Mucosa of descending colon (tissue), 3 donors: ENCODE data around the gene TRPM3. TPM values are rescaled to one million over a fixed set of nuclear protein-coding genes. Genes with fewer than 3 reads are reported as not detected.

ENCODE experiments used
- ATAC-seq: fragments of 200-7000 bp; cut with Tn5 transposase; one replicate; pipeline ENCODE4 v1.9.1; 2020; ENCODE audit warnings: mild to moderate bottlenecking, moderate library complexity
- DNase-seq, 3 donors: peaks; one replicate each; pipeline ENCODE4 v3.0.0-alpha.2; 2020
- H3K36me3 ChIP-seq: fragments of 200-600 bp; one replicate; pipeline ENCODE4 v1.8.0; 2021; ENCODE audit warnings: low read depth, mild to moderate bottlenecking
- H3K4me1 ChIP-seq: fragments of 200-600 bp; one replicate; pipeline ENCODE4 v1.8.0; 2021; ENCODE audit warnings: low read depth, mild to moderate bottlenecking
- H3K4me3 ChIP-seq: fragments of 200-600 bp; one replicate; pipeline ENCODE4 v1.8.0; 2021; ENCODE audit warnings: mild to moderate bottlenecking
- H3K9me3 ChIP-seq: fragments of 200-600 bp; one replicate; pipeline ENCODE4 v1.8.0; 2021; ENCODE audit warnings: mild to moderate bottlenecking
- CTCF ChIP-seq: fragments of 200-600 bp; IDR thresholded peaks from one replicate; pipeline ENCODE4 v1.8.0; 2022; ENCODE audit warnings: antibody characterized with exemption, mild to moderate bottlenecking
- intact Hi-C, 2 donors: fragments of 100-400 bp; cut with DNase I in 1 of 2; cut with micrococcal nuclease in 1 of 2; formaldehyde crosslinking; loops; one replicate each; pipeline versions ENCODE4 v1.11.0 to v1.11.1; 2022; cut with DNase I, micrococcal nuclease
- total RNA-seq, 3 donors: library from RNA; stranded (reverse); fragmentation: NEBNext Ultra II Directional in 2 of 3; extraction: Animal tissue kit (Norgen Biotek cat#: 25700) in 2 of 3; gene quantifications; one replicate each; pipeline versions ENCODE4 v1.2.1 to v1.2.4, GENCODE V29; 2021 to 2023
- donor health status: DM: no; HTN: no; CAD: no; lungs with moderate emphysema.
- donor health status: DM: no; HTN: no; CAD: no.
- donor health status: DM: no; HTN: yes; CAD: no.

Gene TRPM3
- total RNA-seq, 3 donors from 2014 or later, result 0.29 to 0.55 (median 0.51) TPM

- ATAC-seq (no peak), DNase-seq (no peak)
- Histone ChIP-seq H3K4me3 (no peak overlapping the region), H3K9me3 (no peaks in the 10 kb centered on the region), H3K4me1 (no peaks in the 10 kb centered on the region), H3K36me3 (no peaks in the 10 kb centered on the region)
- no peak for TF ChIP-seq CTCF
- intact Hi-C loops, result no loop called here
These were observed 569.6 kb downstream of the TRPM3 start for GRCh38 chr9:70551801-70552200.

GRCh38 chr9:70551396-70551795 lies 570.0 kb downstream of the TRPM3 start:
- intact Hi-C loops, result no loop called here
- DNase-seq (no peak), ATAC-seq (peak; percentile 18)
- Histone ChIP-seq H3K4me1 (no peaks in the 10 kb centered on the region), H3K4me3 (no peak overlapping the region), H3K9me3 (no peaks in the 10 kb centered on the region), H3K36me3 (no peaks in the 10 kb centered on the region)
- TF ChIP-seq CTCF, result no peak

GRCh38 chr9:70549926-70550325 lies 571.5 kb downstream of the TRPM3 start:
- H3K9me3 ChIP-seq, result no peaks in the 10 kb centered on the region
- intact Hi-C loops, result no loop called here
- DNase-seq, result no peak
- H3K4me3 ChIP-seq, result no peak overlapping the region
- no peak for ATAC-seq
- TF ChIP-seq CTCF, result no peak
- H3K36me3 ChIP-seq, result no peaks in the 10 kb centered on the region
- H3K4me1 ChIP-seq, result no peaks in the 10 kb centered on the region

GRCh38 chr9:70542311-70542931 lies 579.0 kb downstream of the TRPM3 start:
- DNase-seq (no peak), ATAC-seq (no peak)
- intact Hi-C loops, result no loop called here
- no peaks in the 10 kb centered on the region for H3K4me1 ChIP-seq
- TF ChIP-seq CTCF, result no peak
- no peaks in the 10 kb centered on the region for H3K36me3 ChIP-seq
- H3K4me3 ChIP-seq, result no peak overlapping the region
- no peaks in the 10 kb centered on the region for H3K9me3 ChIP-seq

- ATAC-seq, result no peak
- H3K9me3 ChIP-seq, result no peaks in the 10 kb centered on the region
- no peaks in the 10 kb centered on the region for H3K4me1 ChIP-seq
- no peaks in the 10 kb centered on the region for H3K36me3 ChIP-seq
- no peak for DNase-seq
- no peak overlapping the region for H3K4me3 ChIP-seq
- no peak for TF ChIP-seq CTCF
- intact Hi-C loops, result no loop called here
These were observed 581.4 kb downstream of the TRPM3 start for GRCh38 chr9:70540016-70540415.

- DNase-seq (no peak), ATAC-seq (no peak)
- intact Hi-C loops, result no loop called here
- Histone ChIP-seq H3K36me3 (no peaks in the 10 kb centered on the region), H3K4me3 (no peak overlapping the region), H3K4me1 (no peaks in the 10 kb centered on the region), H3K9me3 (no peaks in the 10 kb centered on the region)
- no peak for TF ChIP-seq CTCF
These were observed 581.9 kb downstream of the TRPM3 start for GRCh38 chr9:70539526-70539925.
